Fibroblast of pulmonary artery (primary cell): Measurements from ENCODE around the gene GMCL2.

ENCODE experiments used
- DNase-seq: peaks from one replicate; pipeline ENCODE4 v3.0.0-alpha.2; 2010; ENCODE audit warnings: low read depth
- H3K4me3 ChIP-seq: replicated peaks from 2 replicates; pipeline ENCODE4 v1.5.1; 2011; ENCODE audit warnings: low read depth, mild to moderate bottlenecking, control low read depth, low read length, moderate library complexity
- TF ChIP-seq, protein P1 (sequence below): IDR thresholded peaks from 2 replicates; pipeline ENCODE4 v1.5.1; 2011; ENCODE audit warnings: mild to moderate bottlenecking, control low read depth, low read length, inconsistent platforms; ENCODE audit errors: missing control alignments

The GMCL2 gene

DNA sequence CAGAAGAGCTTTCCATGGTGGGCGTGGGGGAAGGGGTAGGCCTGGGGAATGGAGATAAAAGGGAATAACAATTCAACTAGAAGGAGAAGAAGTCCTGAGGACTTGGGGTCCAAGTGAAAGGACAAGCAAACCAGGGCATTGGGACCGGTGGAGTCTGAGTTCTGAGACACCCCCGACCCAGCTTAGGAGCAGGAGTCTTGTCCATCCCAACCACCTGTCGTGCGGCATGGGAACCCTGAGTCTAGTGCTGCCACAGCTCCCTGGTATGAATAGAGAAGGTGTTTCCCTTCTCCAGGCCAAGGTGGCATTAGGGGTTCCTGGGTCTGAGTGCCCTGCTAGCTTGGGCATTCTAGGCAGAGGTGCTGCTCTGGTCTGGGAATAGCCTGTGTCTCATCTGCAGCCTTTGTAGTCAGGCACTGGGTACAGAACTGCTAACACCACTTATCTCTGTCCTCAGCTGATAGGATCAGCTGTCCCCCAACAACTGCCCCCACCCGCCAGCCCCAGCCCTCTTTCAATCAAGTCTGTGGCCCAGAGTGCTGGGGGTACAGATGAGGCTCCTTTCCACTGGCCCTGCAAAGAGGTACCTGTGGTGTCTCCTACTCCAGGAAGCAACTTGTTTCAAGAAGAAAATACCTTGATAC is 27.1 kb upstream of the GMCL2 start:
- TF ChIP-seq, protein P1, sequence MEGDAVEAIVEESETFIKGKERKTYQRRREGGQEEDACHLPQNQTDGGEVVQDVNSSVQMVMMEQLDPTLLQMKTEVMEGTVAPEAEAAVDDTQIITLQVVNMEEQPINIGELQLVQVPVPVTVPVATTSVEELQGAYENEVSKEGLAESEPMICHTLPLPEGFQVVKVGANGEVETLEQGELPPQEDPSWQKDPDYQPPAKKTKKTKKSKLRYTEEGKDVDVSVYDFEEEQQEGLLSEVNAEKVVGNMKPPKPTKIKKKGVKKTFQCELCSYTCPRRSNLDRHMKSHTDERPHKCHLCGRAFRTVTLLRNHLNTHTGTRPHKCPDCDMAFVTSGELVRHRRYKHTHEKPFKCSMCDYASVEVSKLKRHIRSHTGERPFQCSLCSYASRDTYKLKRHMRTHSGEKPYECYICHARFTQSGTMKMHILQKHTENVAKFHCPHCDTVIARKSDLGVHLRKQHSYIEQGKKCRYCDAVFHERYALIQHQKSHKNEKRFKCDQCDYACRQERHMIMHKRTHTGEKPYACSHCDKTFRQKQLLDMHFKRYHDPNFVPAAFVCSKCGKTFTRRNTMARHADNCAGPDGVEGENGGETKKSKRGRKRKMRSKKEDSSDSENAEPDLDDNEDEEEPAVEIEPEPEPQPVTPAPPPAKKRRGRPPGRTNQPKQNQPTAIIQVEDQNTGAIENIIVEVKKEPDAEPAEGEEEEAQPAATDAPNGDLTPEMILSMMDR = no peak
- no peak overlapping the region for H3K4me3 ChIP-seq
- no peak for DNase-seq

DNA sequence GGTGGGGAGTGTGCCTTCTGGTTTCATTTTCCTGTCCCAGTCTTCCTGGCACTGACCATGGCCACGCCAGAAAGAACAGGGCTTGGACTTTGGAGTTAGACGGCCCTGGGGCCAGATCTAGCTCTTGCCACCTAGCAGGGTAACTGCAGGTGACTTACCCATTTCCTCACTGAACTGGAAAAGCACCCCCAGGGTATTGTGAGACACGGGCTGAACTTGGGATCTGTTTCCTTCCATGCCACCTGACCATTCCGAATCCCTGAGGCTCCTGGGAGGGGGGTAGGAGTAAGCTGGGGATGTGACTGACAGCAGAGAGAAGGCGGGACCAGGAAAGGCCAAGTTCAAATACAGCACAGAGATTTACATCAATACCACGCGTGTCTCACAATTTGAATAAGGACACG is 26.6 kb upstream of the GMCL2 start:
- no peak overlapping the region for H3K4me3 ChIP-seq
- TF ChIP-seq, protein P1 = no peak
- no peak for DNase-seq

DNA sequence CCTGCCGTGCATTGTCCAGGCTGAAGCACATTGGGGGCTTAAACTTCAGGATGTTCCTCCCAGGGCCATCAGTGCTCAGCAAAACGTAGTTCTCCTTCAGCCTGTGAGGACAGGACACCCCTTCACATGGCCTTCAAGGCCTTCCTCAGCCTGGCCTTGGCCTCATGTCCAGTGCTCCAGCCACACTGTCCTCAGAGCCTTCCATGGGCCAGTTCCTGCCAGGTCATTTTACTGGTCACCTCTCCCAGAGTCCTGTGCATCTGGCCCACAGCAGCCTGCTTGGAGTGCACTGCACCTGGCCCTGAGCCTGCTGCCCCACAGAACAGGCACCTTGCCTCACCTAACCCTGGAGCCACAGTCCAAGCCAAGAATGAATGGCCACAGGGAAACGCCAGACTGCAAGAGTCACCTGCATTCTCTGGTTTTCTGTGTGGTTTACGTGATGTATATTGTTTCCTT is 25.9 kb upstream of the GMCL2 start:
- DNase-seq = no peak
- no peak overlapping the region for H3K4me3 ChIP-seq
- TF ChIP-seq, protein P1 = no peak

DNA sequence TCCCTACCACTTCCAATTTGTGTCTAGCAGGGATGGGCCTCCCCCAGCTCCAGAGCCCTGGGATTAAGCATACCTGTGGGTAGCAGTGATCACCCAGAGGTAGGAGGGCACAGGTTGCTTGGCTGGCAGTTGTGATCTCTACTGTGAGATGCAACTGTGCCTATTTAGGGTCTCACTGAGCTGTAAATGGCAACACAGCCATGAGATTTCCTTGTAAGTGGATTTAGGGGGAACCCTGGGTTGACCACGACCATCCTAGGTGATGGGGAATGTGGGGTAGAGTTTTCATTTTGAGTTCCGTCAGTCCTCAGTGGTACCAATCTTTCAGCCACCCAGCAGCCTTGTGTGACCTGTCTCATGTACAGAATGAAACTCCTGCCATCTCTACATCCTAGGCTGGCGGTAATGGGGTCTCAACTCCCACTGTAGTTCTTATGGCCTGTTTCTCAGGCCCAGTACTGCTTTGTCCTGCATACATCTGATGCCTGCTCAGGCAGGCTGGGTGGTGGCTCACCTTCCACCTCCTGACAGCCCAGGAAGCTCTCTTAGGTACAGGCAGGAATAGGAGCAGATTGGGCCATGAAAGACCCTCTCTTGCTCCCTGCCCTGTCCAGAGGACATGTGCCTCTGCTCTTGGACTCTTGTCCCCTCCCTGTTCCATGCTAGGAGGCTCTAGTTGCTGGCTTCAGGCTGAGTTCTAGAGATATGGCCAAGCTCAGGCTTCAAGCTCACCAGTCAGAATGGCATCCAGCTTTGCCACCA is 25.3 kb upstream of the GMCL2 start:
- TF ChIP-seq, protein P1 = no peak
- no peak overlapping the region for H3K4me3 ChIP-seq
- no peak for DNase-seq

DNA sequence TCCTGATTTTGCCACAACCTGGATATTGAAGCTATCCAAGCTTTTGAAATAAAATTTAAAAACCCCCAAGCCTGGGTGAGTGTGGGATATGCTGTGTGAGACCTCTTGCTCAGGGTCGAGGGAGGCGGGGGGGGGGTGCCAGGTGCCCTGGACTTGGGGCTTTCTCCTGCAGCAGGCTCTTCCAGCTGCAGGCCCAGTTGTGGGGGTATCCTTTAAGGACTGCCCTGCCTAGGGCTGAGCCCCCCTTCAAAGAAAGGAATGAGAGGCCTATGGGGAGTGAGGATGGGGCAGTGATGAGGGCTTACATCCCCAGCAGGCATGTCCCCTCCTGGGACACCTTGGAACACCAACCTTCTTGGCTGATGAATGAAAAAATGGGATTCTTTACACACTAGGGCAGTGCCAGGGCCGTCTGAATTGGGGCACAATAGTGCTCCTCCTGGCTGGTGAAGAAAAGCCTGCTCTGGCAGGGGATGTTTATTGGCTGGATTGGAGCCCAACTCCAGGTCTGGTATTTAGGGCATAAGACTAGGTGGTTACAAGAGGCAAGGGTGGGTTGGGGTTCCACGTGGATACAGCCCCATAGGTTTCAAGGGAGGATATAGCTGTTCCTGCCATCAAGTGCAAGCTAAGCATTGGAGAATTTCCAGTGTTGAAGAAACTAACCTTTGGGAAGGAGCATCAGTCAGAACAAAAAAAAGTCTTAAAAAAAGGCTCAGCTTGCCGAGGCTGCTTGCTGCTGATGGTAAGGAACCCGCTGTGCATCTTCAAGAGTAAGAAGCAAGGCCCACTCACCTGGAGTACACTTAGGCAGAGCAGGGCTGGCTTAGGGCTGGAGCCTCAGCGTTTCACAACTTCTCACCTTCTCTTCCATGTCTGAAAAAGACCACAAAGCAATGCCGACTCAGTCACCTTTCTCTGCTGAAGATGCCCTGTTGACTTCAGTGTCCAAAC is 24.2 kb upstream of the GMCL2 start:
- no peak overlapping the region for H3K4me3 ChIP-seq
- TF ChIP-seq, protein P1 = no peak
- no peak for DNase-seq

DNA sequence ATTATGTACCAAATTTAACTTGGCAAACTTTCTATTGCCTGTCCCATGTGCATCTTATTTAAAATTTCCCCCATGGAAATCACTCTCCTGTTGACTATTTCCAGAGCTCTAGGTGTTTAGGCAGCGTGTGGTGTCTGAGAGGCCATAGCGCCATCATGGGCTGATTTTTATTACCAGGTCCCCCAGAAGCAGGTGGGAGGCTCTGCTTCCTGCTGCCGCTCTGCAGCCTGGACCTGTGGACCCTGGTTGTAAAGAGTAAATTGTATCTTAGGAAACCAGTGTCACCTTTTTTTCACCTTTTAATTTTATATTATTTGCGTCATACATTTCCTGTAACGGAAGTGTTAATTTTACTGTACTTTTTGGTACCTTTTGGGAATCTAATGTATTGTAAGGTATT is 23.5 kb upstream of the GMCL2 start:
- DNase-seq = no peak
- TF ChIP-seq, protein P1 = no peak
- no peak overlapping the region for H3K4me3 ChIP-seq
